ENCODE data around the gene HIP1.
"Not testable (repeated sequence)": the region's sequence is repeated elsewhere in the genome, so short reads cannot be mapped to it uniquely, and the experiment has no call there.

Gene HIP1

GRCh38 chr7:75687246-75688088 is 51.3 kb downstream of the HIP1 start:
- in situ Hi-C loops (cut with HindIII; ENCODE audit: low sequenced_read_pairs): loop anchor here (5.0 kb wide), 1 partner anchor 90 kb away; no protein-coding TSS in a partner anchor

GRCh38 chr7:75686551-75686950 is 52.2 kb downstream of the HIP1 start:
- in situ Hi-C loops (cut with HindIII; ENCODE audit: low sequenced_read_pairs): loop anchor here (5.0 kb wide), 1 partner anchor 89 kb away; no protein-coding TSS in a partner anchor

- in situ Hi-C loops (cut with HindIII; ENCODE audit: low sequenced_read_pairs): not testable (repeated sequence)
Observed at GRCh38 chr7:75682052-75682451, 56.7 kb downstream of the HIP1 start.

GRCh38 chr7:75679060-75679459 is 59.7 kb downstream of the HIP1 start:
- in situ Hi-C loops (cut with HindIII; ENCODE audit: low sequenced_read_pairs): loop anchor here (10.0 kb wide), 1 partner anchor 76 kb away; no protein-coding TSS in a partner anchor

GRCh38 chr7:75669579-75669978 is 69.2 kb downstream of the HIP1 start:
- in situ Hi-C loops (cut with HindIII; ENCODE audit: low sequenced_read_pairs): no loop called here

- in situ Hi-C loops (cut with HindIII; ENCODE audit: low sequenced_read_pairs): no loop called here
Observed at GRCh38 chr7:75667938-75668337, 70.8 kb downstream of the HIP1 start.

GRCh38 chr7:75663302-75663907 is 75.3 kb downstream of the HIP1 start:
- in situ Hi-C loops (cut with HindIII; ENCODE audit: low sequenced_read_pairs): no loop called here

GRCh38 chr7:75662579-75663301 is 76.0 kb downstream of the HIP1 start:
- in situ Hi-C loops (cut with HindIII; ENCODE audit: low sequenced_read_pairs): no loop called here

- in situ Hi-C loops (cut with HindIII; ENCODE audit: low sequenced_read_pairs): no loop called here
Observed at GRCh38 chr7:75660566-75661215, 78.0 kb downstream of the HIP1 start.

GRCh38 chr7:75658802-75659201 is 79.9 kb downstream of the HIP1 start:
- in situ Hi-C loops (cut with HindIII; ENCODE audit: low sequenced_read_pairs): no loop called here

GRCh38 chr7:75658369-75658768 is 80.4 kb downstream of the HIP1 start:
- in situ Hi-C loops (cut with HindIII; ENCODE audit: low sequenced_read_pairs): no loop called here

- in situ Hi-C loops (cut with HindIII; ENCODE audit: low sequenced_read_pairs): no loop called here
Observed at GRCh38 chr7:75657866-75658265, 80.9 kb downstream of the HIP1 start.

GRCh38 chr7:75656740-75657139 is 82.0 kb downstream of the HIP1 start:
- in situ Hi-C loops (cut with HindIII; ENCODE audit: low sequenced_read_pairs): no loop called here

GRCh38 chr7:75655536-75655935 is 83.2 kb downstream of the HIP1 start:
- in situ Hi-C loops (cut with HindIII; ENCODE audit: low sequenced_read_pairs): no loop called here

- in situ Hi-C loops (cut with HindIII; ENCODE audit: low sequenced_read_pairs): no loop called here
Observed at GRCh38 chr7:75654855-75655254, 83.9 kb downstream of the HIP1 start.

GRCh38 chr7:75653651-75654050 is 85.1 kb downstream of the HIP1 start:
- in situ Hi-C loops (cut with HindIII; ENCODE audit: low sequenced_read_pairs): no loop called here

- in situ Hi-C loops (cut with HindIII; ENCODE audit: low sequenced_read_pairs): no loop called here
Observed at GRCh38 chr7:75652788-75653187, 86.0 kb downstream of the HIP1 start.

GRCh38 chr7:75650681-75651080 is 88.1 kb downstream of the HIP1 start:
- in situ Hi-C loops (cut with HindIII; ENCODE audit: low sequenced_read_pairs): no loop called here

- in situ Hi-C loops (cut with HindIII; ENCODE audit: low sequenced_read_pairs): no loop called here
Observed at GRCh38 chr7:75650062-75650461, 88.7 kb downstream of the HIP1 start.

- in situ Hi-C loops (cut with HindIII; ENCODE audit: low sequenced_read_pairs): no loop called here
Observed at GRCh38 chr7:75649462-75649861, 89.3 kb downstream of the HIP1 start.

Data from endothelial cell of hepatic sinusoid (primary cell).